Measurements from ENCODE around the gene PTPN6. TPM values are rescaled to one million over a fixed set of nuclear protein-coding genes. Genes with fewer than 3 reads are reported as not detected.

Gene PTPN6
- total and polyA plus RNA-seq, 2 of the 8 experiments (the other 6 are each of a cell fraction or from before 2014, with no cell fraction given), result 16.3 to 28.4 TPM

GRCh38 chr12:6934110-6934509 lies 17.0 kb upstream of the PTPN6 start:
- H4K8ac ChIP-seq (ENCODE audit: extremely low read depth, insufficient read depth, low read length), result no peak overlapping the region
- H3K4me2 ChIP-seq (ENCODE audit: insufficient read depth in 1 of 2, low read depth in 2 of 2, low read length in 2 of 2), result no peak overlapping the region
- no peak overlapping the region for H3K56ac ChIP-seq (replicated peaks; ENCODE audit: insufficient read length, low read depth, low read length)
- WGBS, 2 experiments (ENCODE audit: extremely low coverage in 1 of 2, insufficient coverage in 1 of 2, insufficient read length in 1 of 2, insufficient replicate concordance in 2 of 2, low coverage in 1 of 2, low lambda C conversion rate in 2 of 2, missing lambda C conversion rate in 1 of 2), result 94% methylated on average over 7 of the region's 8 CpGs; no CpG with 5 or more reads in 1 of the 2 experiments
- DNase-seq (ENCODE audit: low read depth in 1 of 2, low spot score in 2 of 2), result no peak
- H3K4me1 ChIP-seq (replicated peaks in 1 of 4; ENCODE audit: control insufficient read depth in 3 of 4, insufficient read depth in 4 of 4, low read length in 3 of 4), result peaks cover 0 to 15% (median 8%) of the 10 kb centered on the region in 4 experiments; a peak in 6 of 7 replicates
- ChIA-PET CTCF (ENCODE audit: partially characterized antibody) (interaction anchor here (0.6 to 20.2 kb wide), 8 partner anchors 8 to 210 kb away, joined by 3 to 253 read pairs (median 4); partner anchors contain the start of genes ATN1, SPSB2 and TPI1), POLR2A (ENCODE audit: partially characterized antibody) (interaction anchor here (1.1 to 44.0 kb wide), 7 partner anchors 8 to 139 kb away, joined by 3 to 1596 read pairs (median 442); partner anchors contain the start of genes ATN1, C12orf57, EMG1 and ENO2)
- no peak overlapping the region for H2AK5ac ChIP-seq (ENCODE audit: low read depth, low read length)
- no peak overlapping the region for H3K4me3 ChIP-seq (ENCODE audit: extremely low read depth in 1 of 4, insufficient read depth in 2 of 4, low read depth in 3 of 4, low read length in 4 of 4)
- H3K27ac ChIP-seq (ENCODE audit: low read depth, low read length), result no peak overlapping the region
- no peak overlapping the region for H2BK12ac ChIP-seq (ENCODE audit: low read depth, low read length)
- no peaks in the 10 kb centered on the region for H3K9me3 ChIP-seq (ENCODE audit: insufficient read depth in 2 of 2, low read depth in 1 of 2, low read length in 1 of 2)
- TF ChIP-seq BACH1 (IDR thresholded peaks at IDR 0.05; ENCODE audit: low read length) (no peak), MAX (IDR thresholded peaks at IDR 0.05) (no peak), TAF1 (IDR thresholded peaks at IDR 0.05; ENCODE audit: low read depth, low read length) (no peak), CBX5 (IDR thresholded peaks at IDR 0.05; ENCODE audit: low read depth, low read length) (no peak), KDM1A (IDR thresholded peaks at IDR 0.05; ENCODE audit: borderline replicate concordance, low read length) (no peak), SAP30 (IDR thresholded peaks at IDR 0.05; ENCODE audit: insufficient read depth, insufficient replicate concordance, low read length) (no peak), RAD21 (IDR thresholded peaks at IDR 0.05 in 1 of 2, conservative IDR thresholded peaks at IDR 0.05 in 1 of 2; ENCODE audit: low read depth in 2 of 2, low read length in 2 of 2) (no peak), FOSL1 (IDR thresholded peaks at IDR 0.05; ENCODE audit: insufficient read depth, low read depth, low read length) (no peak), JUND (IDR thresholded peaks at IDR 0.05; ENCODE audit: low read length) (no peak), BCL11A (IDR thresholded peaks at IDR 0.05; ENCODE audit: low read depth in 2 of 2, low read length in 2 of 2) (no peak), BRCA1 (IDR thresholded peaks at IDR 0.05; ENCODE audit: low read depth, low read length) (no peak)
- no peaks in the 10 kb centered on the region for H3K27me3 ChIP-seq (replicated peaks in 1 of 4; ENCODE audit: control insufficient read depth in 3 of 4, extremely low read depth in 1 of 4, insufficient read depth in 3 of 4, low read length in 3 of 4)
- peaks cover 19 to 31% of the 10 kb centered on the region in 2 experiments for H3K79me2 ChIP-seq (ENCODE audit: control insufficient read depth in 1 of 2, insufficient read depth in 2 of 2, low read length in 2 of 2)
- H3K18ac ChIP-seq (ENCODE audit: extremely low read depth, low read length), result no peak overlapping the region
- H2BK120ac ChIP-seq (replicated peaks; ENCODE audit: low read depth, low read length), result no peak overlapping the region
- peaks cover 17% of the 10 kb centered on the region for H3K79me1 ChIP-seq (ENCODE audit: low read depth, low read length)
- no peak overlapping the region for H2BK5ac ChIP-seq (ENCODE audit: low read depth, low read length)
- H2BK20ac ChIP-seq (ENCODE audit: low read length), result no peak overlapping the region
- H4K91ac ChIP-seq (replicated peaks; ENCODE audit: insufficient read length, low read length), result no peak overlapping the region
- no peak overlapping the region for H4K5ac ChIP-seq (ENCODE audit: insufficient read length, low read depth, low read length)
- peaks cover 8 to 38% (median 24%) of the 10 kb centered on the region in 4 experiments for H3K36me3 ChIP-seq (ENCODE audit: control insufficient read depth in 2 of 4, insufficient read depth in 4 of 4, low read length in 3 of 4)
- H3K14ac ChIP-seq (ENCODE audit: insufficient read length), result no peak overlapping the region
- no peak overlapping the region for H2BK15ac ChIP-seq (ENCODE audit: low read length)
- H3K4ac ChIP-seq (replicated peaks; ENCODE audit: insufficient read length, low read depth, low read length), result no peak overlapping the region
- peaks cover 17 to 22% of the 10 kb centered on the region in 2 experiments for H4K20me1 ChIP-seq (replicated peaks in 1 of 2; ENCODE audit: control insufficient read depth in 1 of 2, insufficient read depth in 2 of 2, low read length in 2 of 2)
- H2AFZ ChIP-seq (ENCODE audit: low read length), result no peak overlapping the region
- H3K23me2 ChIP-seq (ENCODE audit: low read depth, low read length), result peaks cover 9% of the 10 kb centered on the region; the same call in 1 of the 2 replicates
- no peak overlapping the region for H3K23ac ChIP-seq (ENCODE audit: insufficient read length)
- no peak for FAIRE-seq
- no peak overlapping the region for H3K9ac ChIP-seq (replicated peaks in 1 of 4; ENCODE audit: extremely low read depth in 1 of 4, low read depth in 3 of 4, low read length in 3 of 4)
